ENCODE data around the gene NFX1.
A peak's percentile ranks its signal among the peaks of the same experiment; 100 is the strongest.

NFX1 gene

GRCh38 chr9:33290247-33291030, at the start of gene NFX1:
Gene NFX1 (plus strand): TSS chr9:33290516. CDS start chr9:33290573, 57 bp downstream.
- peak; percentile 99 for DNase-seq

GRCh38 chr9:33241298-33241697, 49.0 kb upstream of the NFX1 start:
- DNase-seq, result no peak

GRCh38 chr9:33242609-33243134, 47.6 kb upstream of the NFX1 start:
- DNase-seq, result no peak

- DNase-seq, result no peak
Measured at GRCh38 chr9:33244137-33244784, 46.1 kb upstream of the NFX1 start.

- DNase-seq, result no peak
Measured at GRCh38 chr9:33245341-33245740, 45.0 kb upstream of the NFX1 start.

GRCh38 chr9:33246269-33246860, 44.0 kb upstream of the NFX1 start:
- no peak for DNase-seq

- DNase-seq, result no peak
Measured at GRCh38 chr9:33248606-33249005, 41.7 kb upstream of the NFX1 start.

GRCh38 chr9:33249087-33249658, 41.1 kb upstream of the NFX1 start:
- no peak for DNase-seq

GRCh38 chr9:33249983-33250382, 40.3 kb upstream of the NFX1 start:
- no peak for DNase-seq

GRCh38 chr9:33250458-33250995, 39.8 kb upstream of the NFX1 start:
- no peak for DNase-seq

GRCh38 chr9:33254211-33254610, 36.1 kb upstream of the NFX1 start:
- DNase-seq, result no peak

GRCh38 chr9:33255014-33255413, 35.3 kb upstream of the NFX1 start:
- DNase-seq, result no peak

GRCh38 chr9:33255471-33255870, 34.8 kb upstream of the NFX1 start:
- DNase-seq, result no peak

- DNase-seq, result no peak
Measured at GRCh38 chr9:33256236-33256635, 34.1 kb upstream of the NFX1 start.

- DNase-seq, result no peak
Measured at GRCh38 chr9:33257276-33257675, 33.0 kb upstream of the NFX1 start.

GRCh38 chr9:33260372-33260771, 29.9 kb upstream of the NFX1 start:
- DNase-seq, result no peak

GRCh38 chr9:33263131-33264002, 26.9 kb upstream of the NFX1 start:
- no peak for DNase-seq

GRCh38 chr9:33264003-33264472, 26.3 kb upstream of the NFX1 start:
- DNase-seq, result peak; percentile 38

GRCh38 chr9:33264473-33265177, 25.7 kb upstream of the NFX1 start, which contains the start of the genes BAG1 and CHMP5:
Gene BAG1 (minus strand): TSS chr9:33264708.
Gene CHMP5 (plus strand): TSS chr9:33265049. CDS start chr9:33265079, 30 bp downstream.
- peak; percentile 100 for DNase-seq

GRCh38 chr9:33265211-33265865, 25.0 kb upstream of the NFX1 start:
- peak; percentile 28 for DNase-seq
